ENCODE results near the gene TRIM32. TPM values are rescaled to one million over a fixed set of nuclear protein-coding genes. Genes with fewer than 3 reads are reported as not detected.

TRIM32 gene
- total RNA-seq, 1 experiment from 2014 or later, result 20.2 TPM

DNA sequence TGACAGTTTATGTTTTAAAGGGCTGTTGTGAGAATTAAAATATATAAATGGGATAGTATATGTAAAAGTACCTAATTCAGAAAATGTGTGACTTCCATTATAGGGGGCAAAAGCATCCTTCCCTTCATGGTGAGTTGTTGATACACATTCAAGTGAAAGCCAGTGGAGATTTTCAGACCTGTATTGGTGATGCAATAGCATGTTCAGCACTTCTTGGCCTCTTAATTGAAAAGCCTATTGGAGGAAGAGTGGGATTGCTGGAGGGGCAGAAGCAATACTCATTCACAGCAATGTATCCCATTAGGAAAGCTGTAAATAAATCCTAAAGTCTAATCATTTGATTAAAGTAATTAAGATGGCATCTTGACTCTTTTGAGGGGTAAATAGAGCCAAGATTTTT, 17.4 kb downstream of the TRIM32 start:
- no peak overlapping the region for H3K4me3 ChIP-seq (ENCODE audit: low read depth in 2 of 2, low read length in 2 of 2)
- no peaks in the 10 kb centered on the region for H3K4me1 ChIP-seq (ENCODE audit: control insufficient read depth, insufficient read depth, low read length)
- H3K27me3 ChIP-seq (ENCODE audit: control insufficient read depth, insufficient read depth, low read length), result no peaks in the 10 kb centered on the region
- no peaks in the 10 kb centered on the region for H3K36me3 ChIP-seq (ENCODE audit: control insufficient read depth, insufficient read depth, low read length)
- intact Hi-C loops (cut with micrococcal nuclease; ENCODE audit: unreplicated experiment) (no loop called here), in situ Hi-C loops (cut with HindIII; ENCODE audit: low pct_unique_long_range_greater_than_20kb, low sequenced_read_pairs) (no loop called here)
- DNase-seq (ENCODE audit: low read depth, low spot score), result no peak
- no peak for ATAC-seq
- BruUV-seq (replicated peaks), result no TSS peak
- H3K27ac ChIP-seq (ENCODE audit: low read length), result no peak overlapping the region
- ChIA-PET CTCF (no interaction called here), POLR2A (interaction anchor here (0.6 kb wide), 1 partner anchor 10 kb away, joined by 4 read pairs; no protein-coding TSS in a partner anchor)
- TF ChIP-seq, protein P1, sequence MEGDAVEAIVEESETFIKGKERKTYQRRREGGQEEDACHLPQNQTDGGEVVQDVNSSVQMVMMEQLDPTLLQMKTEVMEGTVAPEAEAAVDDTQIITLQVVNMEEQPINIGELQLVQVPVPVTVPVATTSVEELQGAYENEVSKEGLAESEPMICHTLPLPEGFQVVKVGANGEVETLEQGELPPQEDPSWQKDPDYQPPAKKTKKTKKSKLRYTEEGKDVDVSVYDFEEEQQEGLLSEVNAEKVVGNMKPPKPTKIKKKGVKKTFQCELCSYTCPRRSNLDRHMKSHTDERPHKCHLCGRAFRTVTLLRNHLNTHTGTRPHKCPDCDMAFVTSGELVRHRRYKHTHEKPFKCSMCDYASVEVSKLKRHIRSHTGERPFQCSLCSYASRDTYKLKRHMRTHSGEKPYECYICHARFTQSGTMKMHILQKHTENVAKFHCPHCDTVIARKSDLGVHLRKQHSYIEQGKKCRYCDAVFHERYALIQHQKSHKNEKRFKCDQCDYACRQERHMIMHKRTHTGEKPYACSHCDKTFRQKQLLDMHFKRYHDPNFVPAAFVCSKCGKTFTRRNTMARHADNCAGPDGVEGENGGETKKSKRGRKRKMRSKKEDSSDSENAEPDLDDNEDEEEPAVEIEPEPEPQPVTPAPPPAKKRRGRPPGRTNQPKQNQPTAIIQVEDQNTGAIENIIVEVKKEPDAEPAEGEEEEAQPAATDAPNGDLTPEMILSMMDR (IDR thresholded peaks at IDR 0.05), result no peak
- no peak for TF ChIP-seq POLR2AphosphoS5 (IDR thresholded peaks at IDR 0.05; ENCODE audit: low read depth, low read length)
- TF ChIP-seq SIN3A (IDR thresholded peaks at IDR 0.05; ENCODE audit: borderline replicate concordance, insufficient read depth, low read depth, low read length), result no peak
- no peak for TF ChIP-seq TCF7L2 (IDR thresholded peaks at IDR 0.05; ENCODE audit: low read depth, low read length)
- TF ChIP-seq, protein P2, sequence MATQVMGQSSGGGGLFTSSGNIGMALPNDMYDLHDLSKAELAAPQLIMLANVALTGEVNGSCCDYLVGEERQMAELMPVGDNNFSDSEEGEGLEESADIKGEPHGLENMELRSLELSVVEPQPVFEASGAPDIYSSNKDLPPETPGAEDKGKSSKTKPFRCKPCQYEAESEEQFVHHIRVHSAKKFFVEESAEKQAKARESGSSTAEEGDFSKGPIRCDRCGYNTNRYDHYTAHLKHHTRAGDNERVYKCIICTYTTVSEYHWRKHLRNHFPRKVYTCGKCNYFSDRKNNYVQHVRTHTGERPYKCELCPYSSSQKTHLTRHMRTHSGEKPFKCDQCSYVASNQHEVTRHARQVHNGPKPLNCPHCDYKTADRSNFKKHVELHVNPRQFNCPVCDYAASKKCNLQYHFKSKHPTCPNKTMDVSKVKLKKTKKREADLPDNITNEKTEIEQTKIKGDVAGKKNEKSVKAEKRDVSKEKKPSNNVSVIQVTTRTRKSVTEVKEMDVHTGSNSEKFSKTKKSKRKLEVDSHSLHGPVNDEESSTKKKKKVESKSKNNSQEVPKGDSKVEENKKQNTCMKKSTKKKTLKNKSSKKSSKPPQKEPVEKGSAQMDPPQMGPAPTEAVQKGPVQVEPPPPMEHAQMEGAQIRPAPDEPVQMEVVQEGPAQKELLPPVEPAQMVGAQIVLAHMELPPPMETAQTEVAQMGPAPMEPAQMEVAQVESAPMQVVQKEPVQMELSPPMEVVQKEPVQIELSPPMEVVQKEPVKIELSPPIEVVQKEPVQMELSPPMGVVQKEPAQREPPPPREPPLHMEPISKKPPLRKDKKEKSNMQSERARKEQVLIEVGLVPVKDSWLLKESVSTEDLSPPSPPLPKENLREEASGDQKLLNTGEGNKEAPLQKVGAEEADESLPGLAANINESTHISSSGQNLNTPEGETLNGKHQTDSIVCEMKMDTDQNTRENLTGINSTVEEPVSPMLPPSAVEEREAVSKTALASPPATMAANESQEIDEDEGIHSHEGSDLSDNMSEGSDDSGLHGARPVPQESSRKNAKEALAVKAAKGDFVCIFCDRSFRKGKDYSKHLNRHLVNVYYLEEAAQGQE (IDR thresholded peaks at IDR 0.05; ENCODE audit: insufficient read depth in 1 of 2, low read depth in 2 of 2, low read length in 1 of 2), result no peak
- no peaks in the 10 kb centered on the region for H3K9me3 ChIP-seq (ENCODE audit: control insufficient read depth, insufficient read depth, low read depth, low read length)

DNA sequence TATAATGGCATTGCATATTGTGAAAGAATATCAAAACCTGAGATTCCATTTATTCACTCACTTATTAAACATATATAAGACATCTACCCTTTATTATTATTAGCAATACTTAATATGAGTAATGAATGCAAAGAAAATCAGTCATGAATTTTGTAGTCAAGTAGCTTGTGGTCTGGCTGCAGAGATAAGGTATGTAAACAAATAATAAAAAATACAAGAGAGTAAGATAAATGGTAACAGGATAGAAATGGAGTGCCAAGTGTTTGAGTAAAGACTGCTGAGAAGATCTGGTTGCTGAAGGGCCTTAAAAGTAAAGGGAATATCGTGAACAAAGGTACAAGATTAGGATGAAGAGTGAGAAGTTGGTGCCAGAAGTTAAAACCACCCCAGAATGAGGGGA, 18.4 kb downstream of the TRIM32 start:
- POLR2A ChIA-PET, result no interaction called here
- Histone ChIP-seq H3K4me1 (ENCODE audit: control insufficient read depth, insufficient read depth, low read length) (no peaks in the 10 kb centered on the region), H3K4me3 (ENCODE audit: low read depth in 2 of 2, low read length in 2 of 2) (no peak overlapping the region), H3K27ac (ENCODE audit: low read length) (no peak overlapping the region), H3K36me3 (ENCODE audit: control insufficient read depth, insufficient read depth, low read length) (no peaks in the 10 kb centered on the region), H3K9me3 (ENCODE audit: control insufficient read depth, insufficient read depth, low read depth, low read length) (no peaks in the 10 kb centered on the region), H3K27me3 (ENCODE audit: control insufficient read depth, insufficient read depth, low read length) (no peaks in the 10 kb centered on the region)
- in situ Hi-C loops (cut with HindIII; ENCODE audit: low pct_unique_long_range_greater_than_20kb, low sequenced_read_pairs) (no loop called here), intact Hi-C loops (cut with micrococcal nuclease; ENCODE audit: unreplicated experiment) (no loop called here)
- no peak for DNase-seq (ENCODE audit: low read depth, low spot score)
- TF ChIP-seq, protein P2 (IDR thresholded peaks at IDR 0.05; ENCODE audit: insufficient read depth in 1 of 2, low read depth in 2 of 2, low read length in 1 of 2), result no peak
- TF ChIP-seq, protein P1 (IDR thresholded peaks at IDR 0.05), result no peak
- TF ChIP-seq POLR2AphosphoS5 (IDR thresholded peaks at IDR 0.05; ENCODE audit: low read depth, low read length), result no peak
- TF ChIP-seq TCF7L2 (IDR thresholded peaks at IDR 0.05; ENCODE audit: low read depth, low read length), result no peak
- TF ChIP-seq SIN3A (IDR thresholded peaks at IDR 0.05; ENCODE audit: borderline replicate concordance, insufficient read depth, low read depth, low read length), result no peak
- BruUV-seq (replicated peaks), result no TSS peak
- CTCF ChIA-PET, result no interaction called here
- ATAC-seq, result no peak
